ENCODE data around the gene LRRC15.

Gene LRRC15

DNA sequence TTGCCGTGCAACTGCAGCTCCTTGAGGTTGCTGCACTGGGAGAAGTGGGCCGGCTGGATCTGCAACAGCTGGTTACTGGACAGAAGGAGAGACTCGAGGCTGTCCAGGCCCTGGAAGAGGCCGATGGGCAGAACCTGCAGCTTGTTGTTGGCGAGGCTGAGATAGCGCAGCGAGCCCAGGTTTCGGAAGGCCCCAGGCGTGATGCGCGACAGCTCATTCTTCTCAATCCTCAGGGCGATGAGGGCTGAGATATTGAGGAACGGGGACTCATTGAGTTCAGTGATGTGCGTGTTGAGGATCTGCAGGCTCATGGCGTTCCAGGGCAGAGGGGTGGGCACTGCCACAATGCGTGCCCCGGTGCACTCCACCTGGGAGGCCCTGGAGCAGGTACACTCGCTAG lies 9.0 kb downstream of the LRRC15 start:
- DNase-seq, result no peak

- no peak for DNase-seq
These were observed 11.9 kb downstream of the LRRC15 start for GRCh38 chr3:194357681-194358080.

DNA sequence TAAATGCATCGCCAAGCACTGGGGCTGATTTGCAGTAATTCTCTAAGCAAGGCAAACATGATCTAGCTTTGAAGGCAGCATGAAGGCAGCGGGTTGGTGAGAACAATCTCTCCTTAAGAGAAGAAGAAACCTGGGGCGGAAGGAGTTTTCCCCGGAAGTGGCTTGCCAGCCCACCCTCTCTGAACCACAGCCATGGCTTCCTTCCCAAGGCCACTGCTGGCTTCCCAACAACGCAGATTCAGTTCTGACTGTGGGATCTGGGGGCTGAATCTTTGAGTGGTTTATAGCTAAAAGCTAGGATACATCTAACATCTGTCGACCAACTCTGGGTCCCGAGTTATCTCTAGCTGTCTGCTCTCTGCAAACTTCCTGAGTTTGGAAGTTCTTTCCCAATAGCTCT lies 14.2 kb downstream of the LRRC15 start:
- DNase-seq, result no peak

- DNase-seq, result no peak
These were observed 15.2 kb downstream of the LRRC15 start for GRCh38 chr3:194354315-194354714.

DNA sequence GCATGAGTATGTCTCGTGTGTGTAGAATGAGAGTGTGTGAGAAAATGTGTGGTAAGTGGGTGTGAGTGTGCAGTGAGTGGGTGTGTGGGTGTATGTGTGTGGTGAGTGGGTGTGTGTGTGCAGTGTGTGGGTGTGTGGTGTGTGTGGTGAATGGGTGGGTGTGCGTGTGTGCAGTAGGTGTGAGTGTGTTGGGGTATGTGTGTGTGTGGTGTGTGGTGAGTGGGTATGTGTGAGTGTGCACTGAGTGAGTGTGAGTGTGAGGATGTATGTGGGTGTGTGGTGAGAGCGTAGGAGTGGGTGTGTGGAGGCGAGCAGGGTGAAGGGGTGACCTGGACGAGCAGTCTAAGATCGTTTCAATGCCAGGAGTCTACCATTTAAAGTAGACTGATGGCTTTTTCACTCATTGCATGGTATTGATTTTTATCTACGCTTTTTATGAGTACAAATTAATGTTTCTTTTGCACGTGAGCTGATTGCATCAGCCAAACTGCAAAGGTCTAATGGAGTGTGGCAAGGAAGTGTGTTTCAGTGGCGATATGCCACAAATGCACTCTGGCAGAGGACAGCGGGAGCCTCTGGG lies 16.8 kb downstream of the LRRC15 start:
- no peak for DNase-seq

DNA sequence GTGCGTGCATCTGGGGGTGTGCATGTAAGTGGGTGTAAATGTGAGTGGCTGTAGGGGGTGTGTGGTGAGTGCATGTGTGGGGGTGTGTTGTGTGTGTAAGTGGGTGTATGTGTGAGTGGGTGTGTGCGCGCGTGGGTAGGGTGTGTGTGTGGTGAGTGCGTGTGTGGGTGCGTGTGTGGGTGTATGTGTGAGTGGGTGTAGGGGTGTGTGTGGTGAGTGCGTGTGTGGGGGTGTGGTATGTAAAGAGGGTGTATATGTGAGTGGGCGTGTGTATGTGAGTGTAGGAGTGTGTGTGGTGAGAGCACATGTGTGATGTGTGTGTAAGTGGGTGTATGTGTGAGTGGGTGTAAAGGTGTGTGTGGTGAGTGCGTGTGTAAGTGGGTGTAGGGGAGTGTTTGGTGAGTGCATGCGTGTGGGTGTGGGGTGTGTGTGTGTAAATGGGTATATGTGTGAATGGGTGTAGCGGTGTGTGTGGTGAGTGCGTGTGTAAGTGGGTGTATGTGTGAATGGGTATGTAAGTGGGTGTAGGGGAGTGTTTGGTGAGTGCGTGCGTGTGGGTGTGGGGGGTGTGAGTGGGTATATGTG lies 17.5 kb downstream of the LRRC15 start:
- no peak for DNase-seq

DNA sequence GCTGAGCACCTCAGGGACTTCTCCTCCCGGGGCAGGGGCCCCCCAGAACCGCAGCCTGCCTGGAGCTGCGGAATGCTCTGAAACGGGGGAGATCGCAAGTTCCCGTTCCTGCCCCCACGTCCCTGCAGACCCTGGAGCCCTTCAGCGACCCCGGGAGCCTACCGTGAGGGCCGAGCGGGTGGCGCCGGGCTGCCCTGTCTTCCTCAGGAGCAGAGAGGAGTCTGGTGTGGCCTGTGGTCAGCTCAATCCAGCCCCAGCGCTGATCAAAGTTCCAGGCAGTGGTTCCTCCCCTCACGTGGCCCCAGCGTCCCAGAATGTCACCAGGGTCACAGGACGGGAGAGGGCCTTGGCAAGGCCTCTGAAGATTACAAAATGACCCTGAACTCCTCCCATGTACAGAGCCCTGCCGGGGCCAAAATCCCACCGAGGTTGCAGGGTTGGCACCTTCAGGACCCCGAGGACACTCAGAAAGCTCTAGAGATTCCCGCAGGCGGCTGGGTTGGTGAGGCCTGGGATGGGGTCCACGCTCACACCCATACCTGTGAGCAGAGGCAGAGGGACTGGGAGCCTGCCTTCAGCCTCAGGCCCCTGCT lies 18.4 kb downstream of the LRRC15 start, which contains the start of gene CPN2:
TSS of gene CPN2 (minus strand) at position 249 of the 593 bp plus-strand sequence. CDS start 8,626 bp downstream, outside the sequence.
- no peak for DNase-seq

GRCh38 chr3:194350726-194351071 lies 18.8 kb downstream of the LRRC15 start:
- DNase-seq, result no peak

- DNase-seq, result no peak
These were observed 21.2 kb downstream of the LRRC15 start for GRCh38 chr3:194348354-194348753.

DNA sequence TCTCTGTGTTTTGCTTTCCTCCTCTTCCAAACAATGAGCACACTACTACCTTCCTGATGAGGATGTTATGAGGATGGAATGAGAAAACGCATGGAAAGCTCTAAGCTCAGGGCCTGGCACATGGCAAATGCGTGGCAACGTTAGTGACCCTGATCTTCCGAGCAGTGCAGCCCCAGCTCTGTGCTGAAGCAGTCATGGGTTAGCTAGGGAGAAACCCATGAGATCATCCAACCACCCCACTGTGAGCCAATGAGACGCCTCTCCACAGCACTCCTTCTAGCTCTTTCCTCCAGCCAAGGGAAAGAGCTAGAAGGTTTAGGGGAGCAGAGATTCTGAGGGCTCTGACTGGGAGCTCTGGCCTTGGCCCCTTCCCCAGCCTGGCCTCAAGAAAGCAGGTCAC lies 22.9 kb downstream of the LRRC15 start:
- no peak for DNase-seq

DNA sequence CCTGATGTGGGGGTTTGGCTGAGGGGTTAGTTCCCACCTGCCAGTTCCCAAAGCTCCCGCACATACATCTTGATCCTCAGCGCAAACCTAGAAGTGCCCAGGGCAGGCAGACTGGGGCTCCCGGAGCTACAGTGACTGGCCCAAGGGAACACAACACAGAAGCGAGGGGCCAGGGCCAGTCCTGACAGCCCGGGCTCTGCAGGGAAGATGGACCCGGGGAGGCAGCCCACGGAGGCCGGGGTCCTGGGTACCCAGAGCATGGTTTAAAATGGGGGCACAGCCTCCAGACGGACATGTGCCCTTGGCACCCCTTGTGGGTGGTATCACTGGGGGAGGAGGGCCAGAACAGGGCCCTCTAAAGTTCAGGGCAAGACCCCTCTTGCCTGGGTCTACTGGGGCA lies 23.5 kb downstream of the LRRC15 start:
- DNase-seq, result no peak

DNA sequence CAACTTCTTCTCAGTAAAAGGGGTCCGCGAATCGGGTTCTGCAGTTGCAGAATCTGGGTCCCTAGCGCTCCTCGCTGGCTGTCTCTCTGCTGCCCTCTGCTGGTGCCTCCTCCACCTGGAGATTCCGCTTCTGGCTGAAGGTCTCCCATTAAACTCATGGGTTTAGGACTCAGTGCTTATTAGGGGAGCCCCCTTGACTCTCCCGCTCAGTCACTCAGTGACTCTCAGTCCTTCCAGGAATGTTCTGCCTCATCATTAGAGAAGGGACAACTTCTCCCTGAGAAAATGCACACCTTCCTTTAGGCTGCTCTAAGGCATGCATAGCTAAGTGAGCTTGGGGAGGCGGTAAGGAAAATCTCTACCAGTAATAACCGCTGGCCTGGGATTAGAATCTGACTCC lies 25.5 kb downstream of the LRRC15 start:
- DNase-seq, result peak; percentile 25 to 32 (median 27)

DNA sequence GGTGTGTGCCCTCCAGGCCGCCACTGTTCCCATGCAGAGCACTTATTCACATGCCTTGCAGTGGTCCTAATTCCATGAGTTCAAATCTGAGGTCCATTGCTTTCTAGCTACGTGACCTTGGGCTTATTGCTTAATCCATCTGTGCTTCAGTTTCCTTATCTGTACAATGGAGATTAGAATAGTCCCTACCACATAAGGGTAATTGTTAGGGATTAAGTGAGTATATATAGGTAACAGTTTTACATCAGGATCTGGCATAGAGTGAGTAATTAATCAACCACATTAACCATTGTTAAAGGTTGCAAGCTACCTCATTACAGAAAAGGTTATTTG lies 26.0 kb downstream of the LRRC15 start:
- no peak for DNase-seq

GRCh38 chr3:194342861-194343560 lies 26.5 kb downstream of the LRRC15 start:
- DNase-seq, result no peak

GRCh38 chr3:194340757-194341400 lies 28.7 kb downstream of the LRRC15 start:
- DNase-seq, result no peak

GRCh38 chr3:194339840-194340239 lies 29.7 kb downstream of the LRRC15 start:
- DNase-seq, result no peak

DNA sequence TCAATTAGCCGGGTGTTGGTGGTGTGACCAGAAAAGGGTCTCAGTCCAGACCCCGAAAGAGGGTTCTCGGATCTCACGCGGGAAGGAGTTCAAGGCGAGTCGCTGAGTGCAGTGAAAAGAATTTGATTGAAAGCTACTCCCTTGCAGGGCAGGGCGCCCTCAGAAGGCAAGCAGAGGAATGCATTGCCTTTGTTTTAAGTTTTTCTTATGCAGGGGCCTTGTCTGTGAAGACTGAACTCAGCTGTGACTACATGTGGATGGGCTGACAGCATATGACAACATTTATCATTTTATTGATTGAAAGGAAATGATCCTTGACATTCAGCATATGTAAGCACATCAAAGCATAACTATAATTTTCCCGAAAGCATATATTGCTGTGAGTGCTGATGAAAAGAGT lies 30.2 kb downstream of the LRRC15 start:
- DNase-seq, result no peak

- no peak for DNase-seq
These were observed 31.4 kb downstream of the LRRC15 start for GRCh38 chr3:194337965-194338753.

DNA sequence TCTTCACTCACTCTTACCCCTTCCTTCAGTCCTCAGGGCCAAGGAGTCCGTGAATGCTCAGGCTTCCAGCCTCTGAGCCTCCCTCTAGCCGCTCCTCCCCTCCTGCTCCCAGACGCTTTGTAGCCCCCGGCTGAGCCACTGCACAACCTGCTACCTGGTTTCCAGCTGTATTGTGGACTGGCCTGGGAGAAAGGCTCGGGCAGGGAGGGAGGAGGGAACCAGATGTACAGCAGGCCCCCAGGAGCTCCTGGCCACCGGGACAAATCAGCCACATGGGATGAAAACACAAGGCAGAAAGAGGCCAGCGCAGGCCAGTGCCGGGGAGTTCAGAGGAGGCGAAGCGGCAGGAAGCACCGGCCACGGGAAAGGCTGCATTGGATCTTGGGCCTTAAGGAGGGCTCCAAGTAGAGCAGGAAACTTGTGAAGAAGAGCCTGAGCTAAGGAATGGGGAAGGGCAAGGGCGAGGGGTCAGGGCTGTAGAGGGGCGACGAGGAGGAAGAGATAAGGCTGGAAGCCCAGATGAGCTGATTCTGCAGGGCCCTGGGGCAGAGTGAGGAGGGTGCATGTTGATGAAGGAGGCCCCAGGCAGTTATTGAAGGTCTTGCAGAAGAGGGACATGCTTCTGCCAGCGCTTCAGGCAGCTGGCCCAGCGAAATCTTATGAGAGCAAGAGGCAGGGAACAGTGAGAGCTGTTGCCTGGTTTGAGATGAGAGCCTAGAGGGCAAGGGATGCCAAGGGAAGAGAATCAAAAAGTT lies 32.8 kb downstream of the LRRC15 start:
- no peak for DNase-seq

GRCh38 chr3:194333981-194334320 lies 35.6 kb downstream of the LRRC15 start:
- DNase-seq, result no peak

DNA sequence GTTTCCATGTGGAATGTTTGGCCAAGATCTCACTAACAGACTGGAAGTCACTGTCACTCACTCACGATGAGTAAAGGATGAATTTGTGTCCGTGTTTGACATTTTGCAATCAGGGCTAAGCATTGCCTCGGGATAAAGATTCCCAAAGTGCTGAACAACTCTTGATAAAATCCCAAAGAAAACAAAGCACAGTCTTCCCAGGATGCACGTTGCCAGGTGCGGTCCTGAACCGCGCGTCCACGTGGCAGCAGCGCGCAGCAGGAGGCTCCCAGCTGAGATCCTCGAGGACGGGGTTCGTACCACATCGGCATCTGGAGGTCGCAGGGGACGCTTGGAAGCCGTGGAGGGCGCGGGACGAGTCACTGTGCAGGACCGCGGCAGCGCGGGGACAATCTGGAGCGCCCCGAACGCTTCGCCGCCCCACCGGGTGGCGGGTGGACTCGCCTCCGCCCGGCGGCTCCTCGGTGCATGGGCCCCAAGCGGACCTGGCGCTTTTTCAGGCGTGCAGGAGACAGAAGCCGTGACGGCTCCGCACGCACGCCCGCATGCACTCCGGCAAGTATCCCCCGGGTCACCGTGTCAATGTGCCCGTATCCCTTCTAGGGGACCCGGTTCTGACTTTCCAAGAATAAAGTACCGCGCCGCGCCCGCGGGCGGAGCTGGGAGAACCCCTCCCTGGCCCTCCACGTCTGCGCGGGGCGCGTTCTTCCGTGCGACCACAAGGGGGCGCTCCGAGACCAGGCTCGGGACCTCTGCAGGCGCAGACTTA lies 36.1 kb downstream of the LRRC15 start:
- no peak for DNase-seq

- DNase-seq, result no peak
These were observed 36.7 kb downstream of the LRRC15 start for GRCh38 chr3:194332858-194333211.

Measured in NCI-H1417 (cell line).